HCT116 (cell line): Measurements from ENCODE around the gene ARHGAP19. TPM values are rescaled to one million over a fixed set of nuclear protein-coding genes. Genes with fewer than 3 reads are reported as not detected.

ENCODE experiments used
- ATAC-seq: fragments of 200-7000 bp; cut with Tn5 transposase; 2 replicates; pipeline ENCODE4 v1.9.1; 2020; ENCODE audit warnings: mild to moderate bottlenecking, moderate library complexity
- BruUV-seq: library from RNA; stranded (reverse); fragments of 400-500 nt; replicated peaks from 2 replicates; lab custom pipeline; 2021; lab: Mats Ljungman, UMichigan
- CTCF ChIA-PET: fragments of 300-600 bp; sonication (Branson Sonifier 250); formaldehyde crosslinking; loops from one replicate; lab custom pipeline; 2021; ENCODE audit warnings: antibody characterized with exemption; lab: Charles Lee
- POLR2A ChIA-PET: fragments of 300-600, 350-600 bp; sonication (Branson Sonifier 250); formaldehyde crosslinking; loops from one replicate; lab custom pipeline; 2021; ENCODE audit warnings: antibody characterized with exemption; lab: Charles Lee
- RAD21 ChIA-PET, 2 experiments: fragments of 300-600 bp; sonication (Branson Sonifier 250); formaldehyde crosslinking; loops; one replicate each; lab custom pipeline; 2023; ENCODE audit warnings: low total read pairs in 2 of 2; ENCODE audit not compliant: uncharacterized antibody in 2 of 2, unreplicated experiment in 2 of 2, low non-redundant PET in 1 of 2; lab: Charles Lee
- DNase-seq: peaks from one replicate; pipeline ENCODE4 v3.0.0-alpha.2; 2010; ENCODE audit warnings: low read depth, low spot score
- H2AFZ ChIP-seq: fragments of 200-600 bp; shearing (Covaris generic), sonication (generic); 2 replicates; pipeline ENCODE4 v1.6.1; 2017; ENCODE audit warnings: low read depth, mixed run types, mixed read lengths, antibody characterized with exemption, low read length; ENCODE audit not compliant: poor library complexity, severe bottlenecking
- H3K27ac ChIP-seq: 2 replicates; pipeline ENCODE4 v1.5.1; 2012; ENCODE audit warnings: low read depth, low read length
- H3K27me3 ChIP-seq: fragments of 200-600 bp; sonication (generic); 2 replicates; pipeline ENCODE4 v1.6.1; 2016; ENCODE audit warnings: mixed run types, low read length, mixed read lengths; ENCODE audit not compliant: insufficient read depth
- H3K36me3 ChIP-seq, 2 experiments: fragments of 200-500 bp in 1 of 2; fragments of 200-600 bp in 1 of 2; sonication (Bioruptor generic) in 1 of 2; sonication (generic) in 1 of 2; 2 replicates each; pipeline versions ENCODE4 v1.5.1 to v1.6.1; 2014 to 2016; ENCODE audit warnings: low read length in 2 of 2, inconsistent platforms in 1 of 2, mixed read lengths in 1 of 2, mixed run types in 1 of 2; ENCODE audit not compliant: insufficient read depth in 2 of 2, control insufficient read depth in 1 of 2
- H3K4me1 ChIP-seq, 2 experiments: fragments of 200-600 bp in 1 of 2; sonication (generic) in 1 of 2; 2 replicates each; pipeline versions ENCODE4 v1.5.1 to v1.6.1; 2012 to 2017; ENCODE audit warnings: low read length in 2 of 2, inconsistent platforms in 1 of 2, mild to moderate bottlenecking in 1 of 2, mixed read lengths in 1 of 2, mixed run types in 1 of 2, moderate library complexity in 1 of 2; ENCODE audit not compliant: insufficient read depth in 2 of 2, control insufficient read depth in 1 of 2
- H3K4me2 ChIP-seq: fragments of 200-600 bp; sonication (generic); 2 replicates; pipeline ENCODE4 v1.6.1; 2017; ENCODE audit warnings: mixed run types, low read length, mixed read lengths
- H3K4me3 ChIP-seq, 2 experiments: fragments of 200-600 bp in 1 of 2; sonication (generic) in 1 of 2; replicated peaks in 1 of 2; 2 replicates each; pipeline ENCODE4 v1.5.1; 2011 to 2016; ENCODE audit warnings: low read length in 2 of 2, control low read depth in 1 of 2, low read depth in 1 of 2, mild to moderate bottlenecking in 1 of 2, mixed read lengths in 1 of 2, mixed run types in 1 of 2
- H3K79me2 ChIP-seq: fragments of 200-600 bp; sonication (generic); 2 replicates; pipeline ENCODE4 v1.6.1; 2017; ENCODE audit warnings: mild to moderate bottlenecking, mixed run types, low read length, moderate library complexity, mixed read lengths; ENCODE audit not compliant: insufficient read depth
- H3K9ac ChIP-seq: fragments of 200-600 bp; sonication (generic); 2 replicates; pipeline ENCODE4 v1.6.1; 2016; ENCODE audit warnings: low read length, mixed read lengths
- H3K9me2 ChIP-seq: fragments of 200-600 bp; sonication (generic), shearing (Covaris generic); 2 replicates; pipeline ENCODE4 v1.6.1; 2017; ENCODE audit warnings: mixed run types, mild to moderate bottlenecking, moderate library complexity; ENCODE audit not compliant: insufficient read depth
- H3K9me3 ChIP-seq, 2 experiments: fragments of 200-500 bp in 1 of 2; fragments of 200-600 bp in 1 of 2; sonication (Bioruptor generic) in 1 of 2; sonication (generic) in 1 of 2; 2 replicates each; pipeline ENCODE4 v1.6.1; 2014 to 2017; ENCODE audit warnings: low read length in 2 of 2, mixed read lengths in 2 of 2, inconsistent platforms in 1 of 2, low read depth in 1 of 2, mild to moderate bottlenecking in 1 of 2, mixed run types in 1 of 2, moderate library complexity in 1 of 2; ENCODE audit not compliant: control insufficient read depth in 1 of 2, insufficient read depth in 1 of 2
- H4K20me1 ChIP-seq: fragments of 200-600 bp; sonication (generic), shearing (Covaris generic); 2 replicates; pipeline ENCODE4 v1.6.1; 2017; ENCODE audit warnings: mixed run types, mild to moderate bottlenecking, moderate library complexity; ENCODE audit not compliant: insufficient read depth
- CBX3 ChIP-seq: IDR thresholded peaks from 2 replicates; pipeline ENCODE4 v1.6.1; 2012; ENCODE audit warnings: low read depth
- CEBPB ChIP-seq: IDR thresholded peaks from 2 replicates; pipeline ENCODE4 v1.6.1; 2012; ENCODE audit warnings: low read depth
- ELF1 ChIP-seq: IDR thresholded peaks from 2 replicates; pipeline ENCODE4 v1.6.1; 2012; ENCODE audit warnings: low read depth, borderline replicate concordance
- EZH2phosphoT487 ChIP-seq: fragments of 200-600 bp; IDR thresholded peaks from 2 replicates; pipeline ENCODE4 v1.6.1; 2018; ENCODE audit warnings: antibody characterized with exemption, borderline replicate concordance
- FOSL1 ChIP-seq: IDR thresholded peaks from 2 replicates; pipeline ENCODE4 v1.6.1; 2012; ENCODE audit warnings: low read depth
- JUND ChIP-seq: IDR thresholded peaks from 2 replicates; pipeline ENCODE4 v1.6.1; 2012
- MAX ChIP-seq: IDR thresholded peaks from 2 replicates; pipeline ENCODE4 v1.6.1; 2012
- POLR2A ChIP-seq: IDR thresholded peaks from 2 replicates; pipeline ENCODE4 v1.7.0; 2011; ENCODE audit warnings: borderline replicate concordance; ENCODE audit not compliant: insufficient read depth, insufficient read length; ENCODE audit errors: extremely low read depth
- POLR2AphosphoS5 ChIP-seq: IDR thresholded peaks from 2 replicates; pipeline ENCODE4 v1.6.1; 2011; ENCODE audit warnings: mild to moderate bottlenecking, low read depth, low read length, moderate library complexity
- RAD21 ChIP-seq: IDR thresholded peaks from 2 replicates; pipeline ENCODE4 v1.6.1; 2012; ENCODE audit warnings: low read depth, mild to moderate bottlenecking
- SIN3A ChIP-seq: IDR thresholded peaks from 2 replicates; pipeline ENCODE4 v1.6.1; 2012; ENCODE audit warnings: low read depth
- SP1 ChIP-seq: IDR thresholded peaks from 2 replicates; pipeline ENCODE4 v1.6.1; 2012; ENCODE audit warnings: low read depth
- TCF7L2 ChIP-seq: IDR thresholded peaks from 2 replicates; pipeline ENCODE4 v1.7.0; 2011; ENCODE audit warnings: borderline replicate concordance, inconsistent platforms; ENCODE audit not compliant: insufficient read depth, insufficient read length; ENCODE audit errors: extremely low read depth
- ZBTB33 ChIP-seq: IDR thresholded peaks from 2 replicates; pipeline ENCODE4 v1.6.1; 2011; ENCODE audit warnings: mild to moderate bottlenecking, low read length, moderate library complexity; ENCODE audit not compliant: insufficient replicate concordance; ENCODE audit errors: extremely low read depth
- ZNF274 ChIP-seq: fragments of 200-500 bp; sonication (Bioruptor generic); IDR thresholded peaks from 2 replicates; pipeline ENCODE4 v1.6.1; 2014; ENCODE audit warnings: mild to moderate bottlenecking, low read depth, low read length, inconsistent platforms
- intact Hi-C: fragments of 100-400 bp; cut with micrococcal nuclease; formaldehyde crosslinking; loops from 2 replicates; pipeline ENCODE4 v1.10.0; 2022
- total RNA-seq: library from RNA; stranded (reverse); gene quantifications from one replicate; pipeline ENCODE4 v1.2.1, GENCODE V29; 2021; ENCODE audit not compliant: unreplicated experiment
- TF ChIP-seq, protein P1 (sequence below): IDR thresholded peaks from 2 replicates; pipeline ENCODE4 v1.6.1; 2012; ENCODE audit warnings: low read depth
- TF ChIP-seq, protein P2 (sequence below), 3 experiments: fragments of 200-600 bp in 1 of 3; sonication (generic) in 1 of 3; IDR thresholded peaks in 2 of 3; conservative IDR thresholded peaks in 1 of 3; 2 replicates each; pipeline ENCODE4 v1.5.1; 2012 to 2017; ENCODE audit warnings: low read depth in 2 of 3, low read length in 2 of 3, antibody characterized with exemption in 1 of 3, borderline replicate concordance in 1 of 3, control low read depth in 1 of 3, mild to moderate bottlenecking in 1 of 3, mixed read lengths in 1 of 3, mixed run types in 1 of 3, moderate library complexity in 1 of 3; ENCODE audit not compliant: insufficient read depth in 1 of 3

Gene ARHGAP19
- total RNA-seq, 1 experiment from 2014 or later = 36.8 TPM

GRCh38 chr10:97190450-97190849, 102.0 kb downstream of the ARHGAP19 start:
- no peaks in the 10 kb centered on the region for H3K9me3 ChIP-seq
- H4K20me1 ChIP-seq = no peaks in the 10 kb centered on the region
- no peak overlapping the region for H3K4me2 ChIP-seq
- CTCF ChIA-PET = no interaction called here
- no peak overlapping the region for H3K4me3 ChIP-seq
- no peak for TF ChIP-seq SIN3A
- no peak for TF ChIP-seq ELF1
- no peak for TF ChIP-seq RAD21
- no peak for TF ChIP-seq SP1
- no peak for TF ChIP-seq TCF7L2
- TF ChIP-seq POLR2A = no peak
- no peak for TF ChIP-seq ZBTB33
- TF ChIP-seq EZH2phosphoT487 = no peak
- TF ChIP-seq POLR2AphosphoS5 = no peak
- TF ChIP-seq JUND = no peak
- TF ChIP-seq FOSL1 = no peak
- TF ChIP-seq ZNF274 = no peak
- TF ChIP-seq, protein P1, sequence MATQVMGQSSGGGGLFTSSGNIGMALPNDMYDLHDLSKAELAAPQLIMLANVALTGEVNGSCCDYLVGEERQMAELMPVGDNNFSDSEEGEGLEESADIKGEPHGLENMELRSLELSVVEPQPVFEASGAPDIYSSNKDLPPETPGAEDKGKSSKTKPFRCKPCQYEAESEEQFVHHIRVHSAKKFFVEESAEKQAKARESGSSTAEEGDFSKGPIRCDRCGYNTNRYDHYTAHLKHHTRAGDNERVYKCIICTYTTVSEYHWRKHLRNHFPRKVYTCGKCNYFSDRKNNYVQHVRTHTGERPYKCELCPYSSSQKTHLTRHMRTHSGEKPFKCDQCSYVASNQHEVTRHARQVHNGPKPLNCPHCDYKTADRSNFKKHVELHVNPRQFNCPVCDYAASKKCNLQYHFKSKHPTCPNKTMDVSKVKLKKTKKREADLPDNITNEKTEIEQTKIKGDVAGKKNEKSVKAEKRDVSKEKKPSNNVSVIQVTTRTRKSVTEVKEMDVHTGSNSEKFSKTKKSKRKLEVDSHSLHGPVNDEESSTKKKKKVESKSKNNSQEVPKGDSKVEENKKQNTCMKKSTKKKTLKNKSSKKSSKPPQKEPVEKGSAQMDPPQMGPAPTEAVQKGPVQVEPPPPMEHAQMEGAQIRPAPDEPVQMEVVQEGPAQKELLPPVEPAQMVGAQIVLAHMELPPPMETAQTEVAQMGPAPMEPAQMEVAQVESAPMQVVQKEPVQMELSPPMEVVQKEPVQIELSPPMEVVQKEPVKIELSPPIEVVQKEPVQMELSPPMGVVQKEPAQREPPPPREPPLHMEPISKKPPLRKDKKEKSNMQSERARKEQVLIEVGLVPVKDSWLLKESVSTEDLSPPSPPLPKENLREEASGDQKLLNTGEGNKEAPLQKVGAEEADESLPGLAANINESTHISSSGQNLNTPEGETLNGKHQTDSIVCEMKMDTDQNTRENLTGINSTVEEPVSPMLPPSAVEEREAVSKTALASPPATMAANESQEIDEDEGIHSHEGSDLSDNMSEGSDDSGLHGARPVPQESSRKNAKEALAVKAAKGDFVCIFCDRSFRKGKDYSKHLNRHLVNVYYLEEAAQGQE = no peak
- TF ChIP-seq MAX = no peak
- TF ChIP-seq CBX3 = no peak
- no peak for TF ChIP-seq CEBPB
- TF ChIP-seq, protein P2, sequence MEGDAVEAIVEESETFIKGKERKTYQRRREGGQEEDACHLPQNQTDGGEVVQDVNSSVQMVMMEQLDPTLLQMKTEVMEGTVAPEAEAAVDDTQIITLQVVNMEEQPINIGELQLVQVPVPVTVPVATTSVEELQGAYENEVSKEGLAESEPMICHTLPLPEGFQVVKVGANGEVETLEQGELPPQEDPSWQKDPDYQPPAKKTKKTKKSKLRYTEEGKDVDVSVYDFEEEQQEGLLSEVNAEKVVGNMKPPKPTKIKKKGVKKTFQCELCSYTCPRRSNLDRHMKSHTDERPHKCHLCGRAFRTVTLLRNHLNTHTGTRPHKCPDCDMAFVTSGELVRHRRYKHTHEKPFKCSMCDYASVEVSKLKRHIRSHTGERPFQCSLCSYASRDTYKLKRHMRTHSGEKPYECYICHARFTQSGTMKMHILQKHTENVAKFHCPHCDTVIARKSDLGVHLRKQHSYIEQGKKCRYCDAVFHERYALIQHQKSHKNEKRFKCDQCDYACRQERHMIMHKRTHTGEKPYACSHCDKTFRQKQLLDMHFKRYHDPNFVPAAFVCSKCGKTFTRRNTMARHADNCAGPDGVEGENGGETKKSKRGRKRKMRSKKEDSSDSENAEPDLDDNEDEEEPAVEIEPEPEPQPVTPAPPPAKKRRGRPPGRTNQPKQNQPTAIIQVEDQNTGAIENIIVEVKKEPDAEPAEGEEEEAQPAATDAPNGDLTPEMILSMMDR (IDR thresholded peaks at IDR 0.05 in 2 of 3, conservative IDR thresholded peaks at IDR 0.05 in 1 of 3; ENCODE audit: borderline replicate concordance in 1 of 3, insufficient read depth in 1 of 3, low read depth in 2 of 3, low read length in 2 of 3) = no peak
- no peaks in the 10 kb centered on the region; the same call in 1 of the 2 replicates for H3K27me3 ChIP-seq
- H3K9ac ChIP-seq = no peak overlapping the region
- no TSS peak for BruUV-seq
- no peak overlapping the region for H3K27ac ChIP-seq
- H3K36me3 ChIP-seq = no peaks in the 10 kb centered on the region
- ATAC-seq (no peak), DNase-seq (no peak)
- intact Hi-C loops = no loop called here
- POLR2A ChIA-PET = no interaction called here
- RAD21 ChIA-PET = no interaction called here
- peaks cover 0 to under 1% of the 10 kb centered on the region in 2 experiments; a peak in 1 of 4 replicates for H3K4me1 ChIP-seq
- no peak overlapping the region for H2AFZ ChIP-seq
- H3K9me2 ChIP-seq = no peaks in the 10 kb centered on the region
- H3K79me2 ChIP-seq = no peaks in the 10 kb centered on the region
